Measurements from ENCODE around the gene ARID1A.

- TF ChIP-seq, protein P1, sequence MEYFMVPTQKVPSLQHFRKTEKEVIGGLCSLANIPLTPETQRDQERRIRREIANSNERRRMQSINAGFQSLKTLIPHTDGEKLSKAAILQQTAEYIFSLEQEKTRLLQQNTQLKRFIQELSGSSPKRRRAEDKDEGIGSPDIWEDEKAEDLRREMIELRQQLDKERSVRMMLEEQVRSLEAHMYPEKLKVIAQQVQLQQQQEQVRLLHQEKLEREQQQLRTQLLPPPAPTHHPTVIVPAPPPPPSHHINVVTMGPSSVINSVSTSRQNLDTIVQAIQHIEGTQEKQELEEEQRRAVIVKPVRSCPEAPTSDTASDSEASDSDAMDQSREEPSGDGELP (CRISPR knock-in tag; IDR thresholded peaks at IDR 0.05; ENCODE audit: borderline replicate concordance) = no peak
- TF ChIP-seq FOXA1 (IDR thresholded peaks at IDR 0.05; ENCODE audit: borderline replicate concordance) (no peak), NFXL1 (CRISPR knock-in tag; IDR thresholded peaks at IDR 0.05) (no peak), CEBPB (tag; IDR thresholded peaks at IDR 0.05) (no peak), ZSCAN29 (IDR thresholded peaks at IDR 0.05) (no peak), TRIM24 (IDR thresholded peaks at IDR 0.05) (no peak), ZBTB17 (CRISPR knock-in tag; IDR thresholded peaks at IDR 0.05) (no peak), MXI1 (IDR thresholded peaks at IDR 0.05; ENCODE audit: low read depth, low read length) (no peak), ZNF431 (CRISPR knock-in tag; IDR thresholded peaks at IDR 0.05) (no peak), CREBBP (IDR thresholded peaks at IDR 0.05; ENCODE audit: low read depth, low read length) (no peak)
- TF ChIP-seq, protein P2, sequence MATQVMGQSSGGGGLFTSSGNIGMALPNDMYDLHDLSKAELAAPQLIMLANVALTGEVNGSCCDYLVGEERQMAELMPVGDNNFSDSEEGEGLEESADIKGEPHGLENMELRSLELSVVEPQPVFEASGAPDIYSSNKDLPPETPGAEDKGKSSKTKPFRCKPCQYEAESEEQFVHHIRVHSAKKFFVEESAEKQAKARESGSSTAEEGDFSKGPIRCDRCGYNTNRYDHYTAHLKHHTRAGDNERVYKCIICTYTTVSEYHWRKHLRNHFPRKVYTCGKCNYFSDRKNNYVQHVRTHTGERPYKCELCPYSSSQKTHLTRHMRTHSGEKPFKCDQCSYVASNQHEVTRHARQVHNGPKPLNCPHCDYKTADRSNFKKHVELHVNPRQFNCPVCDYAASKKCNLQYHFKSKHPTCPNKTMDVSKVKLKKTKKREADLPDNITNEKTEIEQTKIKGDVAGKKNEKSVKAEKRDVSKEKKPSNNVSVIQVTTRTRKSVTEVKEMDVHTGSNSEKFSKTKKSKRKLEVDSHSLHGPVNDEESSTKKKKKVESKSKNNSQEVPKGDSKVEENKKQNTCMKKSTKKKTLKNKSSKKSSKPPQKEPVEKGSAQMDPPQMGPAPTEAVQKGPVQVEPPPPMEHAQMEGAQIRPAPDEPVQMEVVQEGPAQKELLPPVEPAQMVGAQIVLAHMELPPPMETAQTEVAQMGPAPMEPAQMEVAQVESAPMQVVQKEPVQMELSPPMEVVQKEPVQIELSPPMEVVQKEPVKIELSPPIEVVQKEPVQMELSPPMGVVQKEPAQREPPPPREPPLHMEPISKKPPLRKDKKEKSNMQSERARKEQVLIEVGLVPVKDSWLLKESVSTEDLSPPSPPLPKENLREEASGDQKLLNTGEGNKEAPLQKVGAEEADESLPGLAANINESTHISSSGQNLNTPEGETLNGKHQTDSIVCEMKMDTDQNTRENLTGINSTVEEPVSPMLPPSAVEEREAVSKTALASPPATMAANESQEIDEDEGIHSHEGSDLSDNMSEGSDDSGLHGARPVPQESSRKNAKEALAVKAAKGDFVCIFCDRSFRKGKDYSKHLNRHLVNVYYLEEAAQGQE (IDR thresholded peaks at IDR 0.05; ENCODE audit: borderline replicate concordance) = no peak
- TF ChIP-seq, protein P2 (CRISPR knock-in tag; IDR thresholded peaks at IDR 0.05; ENCODE audit: low read depth) = no peak
- TF ChIP-seq, protein P3, sequence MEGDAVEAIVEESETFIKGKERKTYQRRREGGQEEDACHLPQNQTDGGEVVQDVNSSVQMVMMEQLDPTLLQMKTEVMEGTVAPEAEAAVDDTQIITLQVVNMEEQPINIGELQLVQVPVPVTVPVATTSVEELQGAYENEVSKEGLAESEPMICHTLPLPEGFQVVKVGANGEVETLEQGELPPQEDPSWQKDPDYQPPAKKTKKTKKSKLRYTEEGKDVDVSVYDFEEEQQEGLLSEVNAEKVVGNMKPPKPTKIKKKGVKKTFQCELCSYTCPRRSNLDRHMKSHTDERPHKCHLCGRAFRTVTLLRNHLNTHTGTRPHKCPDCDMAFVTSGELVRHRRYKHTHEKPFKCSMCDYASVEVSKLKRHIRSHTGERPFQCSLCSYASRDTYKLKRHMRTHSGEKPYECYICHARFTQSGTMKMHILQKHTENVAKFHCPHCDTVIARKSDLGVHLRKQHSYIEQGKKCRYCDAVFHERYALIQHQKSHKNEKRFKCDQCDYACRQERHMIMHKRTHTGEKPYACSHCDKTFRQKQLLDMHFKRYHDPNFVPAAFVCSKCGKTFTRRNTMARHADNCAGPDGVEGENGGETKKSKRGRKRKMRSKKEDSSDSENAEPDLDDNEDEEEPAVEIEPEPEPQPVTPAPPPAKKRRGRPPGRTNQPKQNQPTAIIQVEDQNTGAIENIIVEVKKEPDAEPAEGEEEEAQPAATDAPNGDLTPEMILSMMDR (IDR thresholded peaks at IDR 0.05 in 2 of 3, conservative IDR thresholded peaks at IDR 0.05 in 1 of 3; ENCODE audit: insufficient read depth in 2 of 3, low read depth in 1 of 3, low read length in 3 of 3) = no peak
Measured at GRCh38 chr1:26772687-26773086, 76.9 kb downstream of the ARID1A start.

Measured in K562 (cell line).